KOPT-K1 (cell line): ENCODE data around the gene STAB2.
A peak's percentile ranks its signal among the peaks of the same experiment; 100 is the strongest.
"Not testable (repeated sequence)": the region's sequence is repeated elsewhere in the genome, so short reads cannot be mapped to it uniquely, and the experiment has no call there.

Source experiments
- H3K27ac ChIP-seq: fragments of 200-600 bp; sonication (generic); 2 replicates; pipeline ENCODE4 v1.5.1; 2016; ENCODE audit warnings: antibody characterized with exemption, mild to moderate bottlenecking, low read depth, low read length; ENCODE audit not compliant: poor library complexity, severe bottlenecking
- H3K36me3 ChIP-seq: fragments of 200-600 bp; sonication (generic); 2 replicates; pipeline ENCODE4 v1.5.1; 2017; ENCODE audit warnings: antibody characterized with exemption, mild to moderate bottlenecking, low read length, moderate library complexity; ENCODE audit not compliant: insufficient read depth
- H3K9me3 ChIP-seq: fragments of 200-600 bp; sonication (generic); 2 replicates; pipeline ENCODE4 v1.5.1; 2017; ENCODE audit warnings: antibody characterized with exemption, low read length, mild to moderate bottlenecking; ENCODE audit not compliant: insufficient read depth, poor library complexity, severe bottlenecking

STAB2 gene

DNA sequence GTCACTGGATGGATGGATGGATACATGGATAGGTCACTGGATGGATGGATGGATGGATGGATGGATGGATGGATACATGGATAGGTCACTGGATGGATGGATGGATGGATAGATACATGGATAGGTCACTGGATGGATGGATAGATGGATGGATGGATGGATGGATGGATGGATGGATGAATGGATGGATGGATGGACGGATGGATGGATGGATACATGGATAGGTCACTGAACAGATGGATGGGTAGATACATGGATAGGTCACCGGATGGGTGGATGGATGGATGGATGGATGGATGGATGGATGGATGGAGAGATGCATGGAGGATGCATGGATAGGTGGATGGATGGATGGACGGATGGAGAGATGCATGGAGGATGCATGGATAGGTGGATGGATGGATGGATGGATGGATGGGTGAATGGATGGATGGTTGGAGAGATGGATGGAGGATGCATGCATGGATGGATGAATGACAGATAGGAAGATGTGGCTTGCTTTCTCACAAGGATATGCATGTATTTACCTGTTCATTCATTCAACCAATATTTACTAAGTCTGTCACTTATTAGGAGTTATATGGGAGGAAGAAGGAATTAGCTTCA is 66.6 kb downstream of the STAB2 start:
- H3K36me3 ChIP-seq, H3K9me3 ChIP-seq, H3K27ac ChIP-seq: not testable (repeated sequence)

DNA sequence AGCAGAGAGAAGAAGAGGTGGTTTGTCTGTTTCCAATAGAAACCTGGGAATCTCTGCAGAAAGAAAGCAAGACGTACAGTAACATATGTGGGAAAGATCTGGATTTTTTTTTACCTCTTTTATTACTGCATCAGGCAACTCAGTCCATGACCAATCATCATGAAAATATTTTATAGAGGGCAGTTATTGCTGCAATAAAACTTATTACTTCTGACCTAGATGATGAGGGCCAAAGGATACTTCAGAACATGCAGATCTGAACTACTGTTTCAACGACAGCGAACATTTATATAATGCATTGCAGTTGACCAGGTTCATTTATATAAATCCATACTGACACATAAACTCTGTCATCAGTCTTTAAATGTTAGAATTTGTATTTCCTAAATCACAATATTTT is 67.7 kb downstream of the STAB2 start:
- Histone ChIP-seq H3K9me3 (no peaks in the 10 kb centered on the region), H3K27ac (no peak overlapping the region), H3K36me3 (no peaks in the 10 kb centered on the region)

DNA sequence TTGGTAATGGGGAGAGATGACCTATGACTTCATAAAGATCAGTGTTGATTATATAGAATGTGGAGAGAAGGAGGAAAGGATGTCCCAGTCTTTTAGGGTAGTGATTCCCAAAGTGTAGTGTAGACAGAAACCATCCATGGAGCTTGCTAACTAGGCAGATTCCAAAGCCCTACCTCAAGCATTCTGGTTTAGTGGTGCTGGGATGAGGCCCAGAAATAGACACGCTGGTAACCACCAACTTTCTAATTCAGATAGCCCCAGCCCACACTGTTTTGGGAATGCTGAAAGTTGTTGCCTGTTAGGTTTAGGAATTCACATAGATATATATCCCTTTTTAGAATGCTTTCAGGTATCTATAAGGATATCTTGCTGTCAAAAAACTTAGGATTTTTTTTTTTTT is 69.2 kb downstream of the STAB2 start:
- Histone ChIP-seq H3K9me3 (no peaks in the 10 kb centered on the region), H3K36me3 (no peaks in the 10 kb centered on the region), H3K27ac (no peak overlapping the region)

DNA sequence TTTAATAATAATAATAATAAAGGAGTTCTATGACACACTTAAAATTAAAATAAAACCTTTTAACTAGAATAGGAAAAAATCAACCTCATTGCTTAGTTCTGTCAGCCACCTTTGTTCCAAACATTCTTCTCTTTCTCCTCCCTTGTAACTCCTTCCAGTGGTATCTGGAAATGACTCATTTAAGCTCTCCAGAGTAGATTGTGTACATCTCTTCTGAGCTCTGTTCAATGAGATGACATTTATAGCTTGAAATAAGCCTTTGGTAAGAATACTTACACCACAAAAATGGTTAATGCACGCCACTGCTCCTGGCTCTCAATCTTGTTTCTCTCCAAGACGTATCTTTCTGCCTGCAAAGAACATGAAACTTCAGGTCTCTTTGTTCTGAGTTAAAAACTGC is 70.3 kb downstream of the STAB2 start:
- Histone ChIP-seq H3K36me3 (no peaks in the 10 kb centered on the region), H3K9me3 (no peaks in the 10 kb centered on the region), H3K27ac (peak overlapping the region; percentile 19)

DNA sequence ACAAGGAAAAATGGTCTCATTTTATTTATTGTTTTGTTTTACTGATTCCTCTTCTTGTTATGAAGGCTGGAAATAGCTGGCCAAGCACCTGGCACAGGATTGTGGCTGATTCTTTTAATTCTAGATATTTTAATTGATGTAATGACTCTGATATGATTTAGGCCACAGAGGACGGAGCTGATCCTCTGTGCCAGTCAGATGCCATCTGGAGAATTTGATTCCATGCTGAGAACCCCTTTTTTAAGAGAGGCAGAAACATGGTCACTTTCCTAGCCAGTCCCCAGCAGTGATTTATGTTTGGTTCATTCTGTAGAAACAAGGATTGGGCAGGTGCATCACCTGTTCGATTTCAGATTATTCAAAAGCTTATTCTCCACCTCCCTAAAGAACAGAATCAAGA is 77.6 kb downstream of the STAB2 start:
- H3K27ac ChIP-seq, result no peak overlapping the region
- H3K9me3 ChIP-seq, result no peaks in the 10 kb centered on the region
- H3K36me3 ChIP-seq, result no peaks in the 10 kb centered on the region

DNA sequence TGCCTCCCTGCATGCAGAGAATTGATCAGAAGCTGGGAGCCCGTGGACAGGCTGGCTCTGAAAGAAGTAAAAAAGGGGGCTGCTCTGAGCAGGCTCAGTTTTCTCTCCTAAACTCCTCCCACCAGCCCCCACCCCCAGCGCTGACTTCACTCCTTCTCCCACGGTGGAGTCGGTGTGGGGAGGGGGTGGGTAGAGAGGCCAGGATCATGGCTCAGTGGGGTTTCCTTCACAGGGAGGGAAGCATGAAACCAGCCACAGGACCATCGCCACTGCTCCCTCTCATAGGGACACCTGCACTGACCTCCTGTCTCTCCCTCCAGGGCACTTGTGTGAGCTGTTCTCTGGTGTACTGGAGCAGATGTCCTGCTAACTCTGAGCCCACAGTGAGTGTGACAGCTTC is 78.9 kb downstream of the STAB2 start:
- Histone ChIP-seq H3K9me3 (no peaks in the 10 kb centered on the region), H3K36me3 (no peaks in the 10 kb centered on the region)

DNA sequence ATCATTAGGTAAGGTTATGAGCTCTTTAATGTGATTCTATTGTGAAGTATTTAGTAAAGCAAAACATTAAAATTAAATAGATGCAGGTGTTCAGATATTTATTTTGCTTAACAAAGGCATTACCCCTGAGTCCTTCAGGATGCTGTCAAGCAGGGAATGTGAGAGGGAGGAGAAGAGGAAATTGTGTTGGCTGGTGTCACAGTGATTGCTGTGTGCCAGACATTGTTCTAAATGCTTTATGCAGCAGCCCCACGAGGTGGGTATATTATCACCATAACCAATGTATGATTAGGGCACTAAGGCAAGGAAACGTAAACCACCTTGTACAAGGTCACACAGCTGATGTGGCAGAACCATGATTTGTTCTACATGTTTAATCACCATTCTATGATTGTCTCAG is 80.1 kb downstream of the STAB2 start:
- Histone ChIP-seq H3K36me3 (no peaks in the 10 kb centered on the region), H3K27ac (no peak overlapping the region), H3K9me3 (no peaks in the 10 kb centered on the region)

More for the DNA sequence above, 78.9 kb downstream of the STAB2 start:
- H3K27ac ChIP-seq, result no peak overlapping the region

DNA sequence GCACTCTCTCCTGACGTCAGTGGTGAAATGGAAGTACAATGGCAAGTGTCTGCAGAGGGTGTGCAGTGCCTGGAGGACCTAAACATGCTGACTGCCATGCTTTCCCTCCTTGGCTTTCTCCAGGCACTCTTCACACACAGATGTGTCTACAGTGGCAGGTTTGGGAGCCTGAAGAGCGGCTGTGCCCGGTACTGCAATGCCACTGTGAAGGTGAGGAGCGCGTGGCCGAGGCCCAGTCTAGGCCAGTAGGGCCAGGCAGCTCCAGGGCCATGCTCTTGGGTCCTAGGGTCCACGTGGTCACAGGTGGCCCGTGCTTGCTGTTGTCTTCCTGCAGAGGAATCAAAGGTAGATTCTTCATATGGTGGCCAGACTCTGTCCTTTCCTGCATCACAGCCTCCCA is 81.4 kb downstream of the STAB2 start:
- Histone ChIP-seq H3K27ac (no peak overlapping the region), H3K9me3 (no peaks in the 10 kb centered on the region)

DNA sequence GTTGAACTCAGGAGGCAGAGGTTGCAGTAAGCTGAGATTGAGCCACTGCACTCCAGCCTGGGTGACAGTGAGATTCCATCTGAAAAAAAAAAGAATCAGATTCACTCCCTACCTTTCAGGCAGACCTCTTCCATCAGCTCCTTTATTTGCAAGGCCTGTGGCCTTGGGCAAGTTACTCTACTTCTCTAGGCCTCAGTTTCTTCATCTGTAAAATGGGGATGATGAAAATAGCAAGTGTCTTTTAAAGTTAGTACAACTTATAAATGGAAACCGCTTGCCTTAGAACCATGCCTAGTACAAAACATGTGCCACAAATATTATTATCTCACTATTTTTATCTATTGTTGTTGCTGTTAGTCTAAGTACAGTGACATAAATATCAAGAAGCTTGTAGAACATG is 84.3 kb downstream of the STAB2 start:
- H3K9me3 ChIP-seq, result no peaks in the 10 kb centered on the region
- no peak overlapping the region for H3K27ac ChIP-seq
- H3K36me3 ChIP-seq, result no peaks in the 10 kb centered on the region

More for the DNA sequence above, 81.4 kb downstream of the STAB2 start:
- no peaks in the 10 kb centered on the region for H3K36me3 ChIP-seq

DNA sequence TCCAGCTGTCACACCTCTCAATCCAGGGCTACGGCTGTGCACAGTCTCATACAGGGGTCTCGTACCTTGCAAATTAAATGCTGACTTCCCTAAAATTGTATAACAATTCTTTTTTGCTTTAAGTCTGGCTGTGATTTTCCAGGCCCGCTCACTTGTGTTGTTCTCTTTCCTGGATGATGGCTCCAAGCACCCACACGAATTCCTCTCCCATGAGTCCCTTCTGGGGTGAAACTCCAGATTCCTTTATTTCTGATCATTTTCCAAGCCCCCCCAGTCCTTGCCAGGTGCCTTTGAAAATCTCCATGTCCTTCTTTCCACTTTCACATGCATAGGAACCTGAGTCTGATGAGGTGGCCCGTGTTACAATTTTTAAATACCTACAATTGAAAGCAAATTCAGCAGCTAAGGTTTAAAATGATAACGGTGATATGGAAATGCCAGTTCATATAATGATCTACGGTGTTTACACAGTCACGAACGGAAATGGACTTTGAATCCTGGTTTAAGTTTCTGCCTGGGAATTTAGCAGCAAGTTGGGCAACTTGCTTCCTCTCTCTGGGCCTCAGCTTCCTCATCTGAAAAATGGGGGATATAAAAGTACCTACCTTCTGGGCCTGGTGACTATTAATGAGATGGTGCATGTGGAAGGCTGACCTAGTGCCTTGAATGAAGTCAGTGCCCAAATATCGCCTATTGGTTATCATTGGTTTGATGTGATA is 85.5 kb downstream of the STAB2 start:
- Histone ChIP-seq H3K27ac (no peak overlapping the region), H3K36me3 (no peaks in the 10 kb centered on the region), H3K9me3 (no peaks in the 10 kb centered on the region)

DNA sequence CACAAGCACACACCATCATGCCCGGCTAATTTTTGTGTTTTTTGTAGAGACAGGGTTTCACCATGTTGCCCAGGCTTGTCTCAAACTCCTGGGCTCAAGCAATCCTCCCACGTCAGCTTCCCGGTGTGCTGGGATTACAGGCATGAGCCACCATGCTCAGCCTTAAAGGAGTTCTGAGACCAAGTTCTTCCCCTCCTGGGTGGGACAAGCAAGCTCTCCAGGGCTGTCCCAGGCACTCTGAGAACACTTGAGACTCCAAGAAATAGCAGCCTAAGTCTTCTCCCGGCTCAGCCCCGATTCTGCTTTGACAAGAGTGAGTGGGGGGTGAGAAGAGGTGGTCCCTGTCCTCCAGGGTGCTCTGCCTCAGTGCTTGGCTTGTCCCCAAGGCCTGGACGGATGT is 86.4 kb downstream of the STAB2 start:
- H3K27ac ChIP-seq, result no peak overlapping the region
- no peaks in the 10 kb centered on the region for H3K36me3 ChIP-seq
- no peaks in the 10 kb centered on the region for H3K9me3 ChIP-seq

DNA sequence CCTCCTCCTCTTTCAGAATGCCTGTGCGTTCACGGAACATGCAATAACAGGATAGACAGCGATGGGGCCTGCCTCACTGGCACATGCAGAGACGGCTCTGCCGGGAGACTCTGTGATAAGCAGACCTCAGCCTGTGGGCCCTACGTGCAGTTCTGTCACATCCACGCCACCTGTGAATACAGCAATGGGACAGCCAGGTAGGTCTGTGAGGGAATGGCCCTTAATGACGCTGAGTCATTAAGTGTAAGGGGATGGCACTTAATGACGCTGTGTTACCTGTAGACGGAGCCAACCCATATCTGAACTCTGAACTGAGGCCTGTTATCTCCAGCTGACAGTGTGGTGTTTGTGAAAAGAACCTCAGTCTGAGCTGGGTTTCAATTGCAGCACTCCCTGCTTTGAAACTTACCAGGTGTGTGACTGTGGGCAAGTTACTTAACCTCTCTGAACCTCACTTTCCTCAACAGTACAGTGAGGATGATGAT is 86.9 kb downstream of the STAB2 start:
- no peak overlapping the region for H3K27ac ChIP-seq
- no peaks in the 10 kb centered on the region for H3K9me3 ChIP-seq
- no peaks in the 10 kb centered on the region for H3K36me3 ChIP-seq

DNA sequence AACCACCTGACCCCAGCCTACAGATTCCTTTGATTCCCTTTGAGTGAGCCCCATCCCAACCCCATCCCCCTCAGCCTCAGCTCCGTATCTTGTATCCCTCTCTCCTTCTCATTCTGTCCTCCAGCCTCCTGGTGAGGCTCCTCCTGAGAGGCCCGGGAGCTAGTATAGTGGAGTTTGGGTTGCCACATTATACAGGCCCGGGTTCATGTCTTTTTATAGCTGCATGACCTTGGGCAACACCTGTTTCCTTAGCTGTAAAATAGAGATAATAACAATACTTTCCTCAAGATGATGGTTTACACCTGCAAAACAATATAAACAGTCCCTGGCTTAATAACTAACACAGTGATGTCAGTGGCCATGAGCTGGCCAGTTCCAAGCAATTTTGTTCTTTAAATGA is 89.8 kb downstream of the STAB2 start:
- H3K9me3 ChIP-seq, result no peaks in the 10 kb centered on the region
- H3K36me3 ChIP-seq, result no peaks in the 10 kb centered on the region
- H3K27ac ChIP-seq, result no peak overlapping the region

DNA sequence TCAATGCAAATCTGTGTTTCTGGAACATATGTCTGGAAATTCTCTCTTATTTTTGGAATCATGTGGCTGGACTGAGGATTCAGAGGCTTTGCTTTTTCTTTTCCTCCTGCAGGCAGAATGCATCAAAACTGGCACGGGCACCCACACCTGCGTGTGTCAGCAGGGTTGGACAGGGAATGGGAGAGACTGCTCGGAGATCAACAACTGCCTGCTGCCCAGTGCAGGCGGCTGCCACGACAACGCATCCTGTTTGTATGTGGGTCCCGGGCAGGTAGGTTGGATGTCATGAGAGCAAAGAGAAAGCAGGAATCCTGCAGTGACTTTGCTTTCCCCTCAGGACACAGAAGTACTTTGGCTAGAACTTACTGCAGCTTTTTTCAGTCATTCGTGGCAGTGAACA is 90.3 kb downstream of the STAB2 start:
- no peaks in the 10 kb centered on the region for H3K36me3 ChIP-seq
- H3K27ac ChIP-seq, result no peak overlapping the region
- no peaks in the 10 kb centered on the region for H3K9me3 ChIP-seq

DNA sequence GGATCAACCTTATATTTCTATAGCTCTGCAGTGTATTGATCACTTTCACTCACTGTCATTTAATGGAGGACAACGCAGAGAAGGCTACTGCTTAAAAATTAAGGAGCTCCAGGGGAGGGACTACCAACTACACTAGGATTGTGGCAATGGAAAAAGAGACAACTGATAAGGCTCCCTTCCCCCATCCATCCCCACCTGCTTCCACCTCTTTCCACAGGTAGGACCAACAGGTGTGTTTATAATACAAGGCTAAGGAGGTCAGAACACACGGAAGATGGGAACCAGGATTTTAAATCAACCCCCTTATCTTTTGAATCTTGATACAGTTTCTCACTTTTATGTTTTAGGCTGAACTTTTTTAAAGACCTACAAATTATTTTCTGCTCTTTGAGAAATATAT is 90.8 kb downstream of the STAB2 start:
- Histone ChIP-seq H3K27ac (no peak overlapping the region), H3K9me3 (no peaks in the 10 kb centered on the region), H3K36me3 (no peaks in the 10 kb centered on the region)
